CD4-positive, alpha-beta T cell (primary cell): Measurements from ENCODE around the gene ONECUT3. TPM values are rescaled to one million over a fixed set of nuclear protein-coding genes. Genes with fewer than 3 reads are reported as not detected.

ENCODE experiments used
- ATAC-seq: fragments of 200-7000 bp; cut with Tn5 transposase; one replicate; pipeline ENCODE4 v1.10.0; 2022; ENCODE audit warnings: mild to moderate bottlenecking; ENCODE audit not compliant: poor library complexity
- CTCF ChIA-PET: fragments of 350-600 bp; sonication (Branson Sonifier 250); formaldehyde crosslinking; loops from one replicate; lab custom pipeline; 2021; ENCODE audit warnings: antibody characterized with exemption, inconsistent platforms; lab: Charles Lee
- POLR2A ChIA-PET: fragments of 350-600 bp; sonication (Branson Sonifier 250); formaldehyde crosslinking; loops from one replicate; lab custom pipeline; 2021; ENCODE audit warnings: antibody characterized with exemption, inconsistent platforms; lab: Charles Lee
- DNase-seq, 14 experiments: peaks; one replicate each; pipeline ENCODE4 v3.0.0-alpha.2; 2013 to 2020; ENCODE audit warnings: mixed read lengths in 2 of 14
- H3K27ac ChIP-seq, 2 donors: one replicate each; pipeline versions ENCODE4 v1.5.1 to v1.7.0; 2013; ENCODE audit warnings: low read length in 2 of 2, low read depth in 1 of 2, mild to moderate bottlenecking in 1 of 2
- H3K27me3 ChIP-seq, 2 experiments: 1 replicate in 1 of 2; 2 replicates in 1 of 2; pipeline versions ENCODE4 v1.6.1 to v1.7.0; 2013; ENCODE audit warnings: low read length in 2 of 2, control low read depth in 1 of 2, mild to moderate bottlenecking in 1 of 2, moderate library complexity in 1 of 2; ENCODE audit not compliant: insufficient read depth in 2 of 2, control insufficient read depth in 1 of 2
- H3K36me3 ChIP-seq: one replicate; pipeline ENCODE4 v1.6.1; 2013; ENCODE audit warnings: low read length, control low read depth; ENCODE audit not compliant: insufficient read depth
- H3K4me1 ChIP-seq: one replicate; pipeline ENCODE4 v1.6.1; 2013; ENCODE audit warnings: low read length, control low read depth; ENCODE audit not compliant: insufficient read depth
- H3K4me3 ChIP-seq: one replicate; pipeline ENCODE4 v1.5.1; 2013; ENCODE audit warnings: mild to moderate bottlenecking, low read length, moderate library complexity
- H3K9me3 ChIP-seq, 2 experiments: 1 replicate in 1 of 2; 2 replicates in 1 of 2; pipeline versions ENCODE4 v1.6.1 to v1.7.0; 2013; ENCODE audit warnings: low read length in 2 of 2, mild to moderate bottlenecking in 2 of 2, control low read depth in 1 of 2, moderate library complexity in 1 of 2; ENCODE audit not compliant: control insufficient read depth in 1 of 2, insufficient read depth in 1 of 2
- H3K27ac Mint-ChIP-seq: one replicate; pipeline ENCODE4 v1.8.0; 2020; ENCODE audit warnings: mixed read lengths
- H3K27me3 Mint-ChIP-seq: one replicate; pipeline ENCODE4 v1.8.0; 2021; ENCODE audit warnings: mixed read lengths
- H3K36me3 Mint-ChIP-seq: one replicate; pipeline ENCODE4 v1.8.0; 2021; ENCODE audit warnings: low read depth, mixed read lengths
- H3K4me1 Mint-ChIP-seq: one replicate; pipeline ENCODE4 v1.8.0; 2021; ENCODE audit warnings: low read depth, mixed read lengths
- H3K4me3 Mint-ChIP-seq: one replicate; pipeline ENCODE4 v1.8.0; 2020; ENCODE audit warnings: mild to moderate bottlenecking, mixed read lengths
- H3K9me3 Mint-ChIP-seq: one replicate; pipeline ENCODE4 v1.8.0; 2020; ENCODE audit warnings: mixed read lengths
- intact Hi-C, 2 experiments: fragments of 100-400 bp; cut with DNase I in 1 of 2; cut with micrococcal nuclease in 1 of 2; formaldehyde crosslinking; loops; one replicate each; pipeline versions ENCODE4 v1.15.1 to v1.9.0; 2023 to 2025; cut with DNase I, micrococcal nuclease
- total RNA-seq, 174 experiments: library from RNA in 2 of 174; stranded (reverse) in 2 of 174; gene quantifications; one replicate each; pipeline ENCODE4 v1.2.3 and lab custom pipeline; 2021 to 2026
- TF ChIP-seq, protein P1 (sequence below): fragments of 200-600 bp; IDR thresholded peaks from one replicate; pipeline ENCODE4 v1.8.0; 2022; ENCODE audit warnings: antibody characterized with exemption, mild to moderate bottlenecking

ONECUT3 gene
- total RNA-seq, 2 experiments from 2014 or later = not detected

DNA sequence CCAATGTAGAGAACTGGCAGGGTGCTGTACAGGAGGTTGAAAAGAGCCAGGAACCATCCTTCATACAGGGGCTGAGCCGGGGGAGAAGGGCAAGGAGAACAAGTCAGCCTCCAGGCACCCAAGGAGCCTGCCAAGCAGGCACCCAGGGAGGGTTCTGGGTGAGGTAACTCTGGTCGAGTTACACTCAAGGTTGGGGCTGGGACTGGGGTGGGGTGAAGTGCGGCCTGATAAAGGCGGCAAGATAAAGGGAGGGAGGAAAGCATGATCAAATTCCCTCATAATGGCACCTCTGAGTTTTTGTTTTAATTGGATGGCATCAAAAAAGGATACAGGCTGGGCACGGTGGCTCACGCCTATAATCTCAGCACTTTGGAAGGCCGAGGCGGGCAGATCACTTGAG, 33.8 kb downstream of the ONECUT3 start:
- H3K27ac ChIP-seq = no peak overlapping the region
- peaks cover 3% of the 10 kb centered on the region for H3K4me1 ChIP-seq
- no peaks in the 10 kb centered on the region for H3K36me3 ChIP-seq
- DNase-seq = no peak
- ATAC-seq = no peak
- peaks cover 2 to 27% of the 10 kb centered on the region in 2 experiments for H3K9me3 ChIP-seq
- H3K27me3 ChIP-seq = peaks cover 20 to 24% of the 10 kb centered on the region in 2 experiments
- Mint-ChIP-seq H3K27ac (no peak overlapping the region), H3K4me3 (no peak overlapping the region), H3K9me3 (no peaks in the 10 kb centered on the region), H3K27me3 (peaks cover 39% of the 10 kb centered on the region), H3K36me3 (no peaks in the 10 kb centered on the region), H3K4me1 (no peaks in the 10 kb centered on the region)
- ChIA-PET POLR2A (no interaction called here), CTCF (no interaction called here)
- TF ChIP-seq, protein P1, sequence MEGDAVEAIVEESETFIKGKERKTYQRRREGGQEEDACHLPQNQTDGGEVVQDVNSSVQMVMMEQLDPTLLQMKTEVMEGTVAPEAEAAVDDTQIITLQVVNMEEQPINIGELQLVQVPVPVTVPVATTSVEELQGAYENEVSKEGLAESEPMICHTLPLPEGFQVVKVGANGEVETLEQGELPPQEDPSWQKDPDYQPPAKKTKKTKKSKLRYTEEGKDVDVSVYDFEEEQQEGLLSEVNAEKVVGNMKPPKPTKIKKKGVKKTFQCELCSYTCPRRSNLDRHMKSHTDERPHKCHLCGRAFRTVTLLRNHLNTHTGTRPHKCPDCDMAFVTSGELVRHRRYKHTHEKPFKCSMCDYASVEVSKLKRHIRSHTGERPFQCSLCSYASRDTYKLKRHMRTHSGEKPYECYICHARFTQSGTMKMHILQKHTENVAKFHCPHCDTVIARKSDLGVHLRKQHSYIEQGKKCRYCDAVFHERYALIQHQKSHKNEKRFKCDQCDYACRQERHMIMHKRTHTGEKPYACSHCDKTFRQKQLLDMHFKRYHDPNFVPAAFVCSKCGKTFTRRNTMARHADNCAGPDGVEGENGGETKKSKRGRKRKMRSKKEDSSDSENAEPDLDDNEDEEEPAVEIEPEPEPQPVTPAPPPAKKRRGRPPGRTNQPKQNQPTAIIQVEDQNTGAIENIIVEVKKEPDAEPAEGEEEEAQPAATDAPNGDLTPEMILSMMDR = no peak
- intact Hi-C loops = no loop called here
- H3K4me3 ChIP-seq = no peak overlapping the region

DNA sequence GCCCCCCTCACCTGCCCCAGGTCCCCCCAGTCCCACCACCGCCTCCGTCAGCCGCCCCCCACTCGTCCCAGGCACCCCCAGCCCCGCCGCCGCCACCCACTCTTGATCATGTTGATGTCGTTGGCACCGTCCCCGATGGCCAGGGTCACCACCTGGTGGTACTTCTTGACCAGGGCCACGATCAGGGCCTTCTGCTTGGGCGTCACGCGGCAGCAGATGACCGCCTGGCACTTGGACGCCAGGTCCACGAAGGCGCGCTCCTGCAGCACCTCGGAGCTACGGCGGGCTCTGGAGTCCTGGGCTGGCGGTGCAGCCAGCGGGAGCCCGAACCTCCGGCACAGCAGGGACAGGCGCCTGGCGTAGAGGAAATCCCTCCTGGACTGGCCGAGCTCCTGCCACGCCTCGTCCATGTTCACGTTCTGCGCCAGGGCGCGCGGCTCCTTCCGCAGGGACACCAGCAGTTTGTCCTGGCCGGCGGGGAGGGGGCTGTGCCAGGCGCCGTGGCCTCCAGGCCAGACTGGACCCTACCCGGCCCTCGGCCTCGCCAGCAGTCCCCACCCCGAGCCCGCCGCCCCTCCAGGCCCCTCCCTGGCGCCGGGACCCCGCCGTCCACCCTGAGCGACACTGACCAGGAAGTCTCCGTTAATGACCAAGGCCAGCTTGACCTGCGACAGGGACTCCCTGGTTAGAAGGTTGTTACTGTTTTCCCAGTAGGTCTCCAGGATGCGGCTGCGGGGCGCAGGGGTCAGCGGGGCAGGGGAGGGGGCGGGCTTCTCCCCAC, 36.1 kb downstream of the ONECUT3 start:
- POLR2A ChIA-PET = no interaction called here
- intact Hi-C loops = loop anchor here (1.0 to 10.0 kb wide), 3 partner anchors 23 to 245 kb away; partner anchors contain the start of gene ATP8B3 (in 1 of the 2)
- DNase-seq (peak in 1 of 14 experiments; percentile 32), ATAC-seq (no peak)
- no peaks in the 10 kb centered on the region for H3K36me3 Mint-ChIP-seq
- H3K9me3 Mint-ChIP-seq = no peaks in the 10 kb centered on the region
- H3K9me3 ChIP-seq = peaks cover 0 to 11% of the 10 kb centered on the region in 2 experiments
- H3K27ac ChIP-seq = no peak overlapping the region
- no peak overlapping the region for H3K4me3 ChIP-seq
- no peaks in the 10 kb centered on the region for H3K4me1 Mint-ChIP-seq
- CTCF ChIA-PET = no interaction called here
- H3K27me3 Mint-ChIP-seq = peaks cover 29% of the 10 kb centered on the region
- TF ChIP-seq, protein P1 = no peak
- H3K36me3 ChIP-seq = no peaks in the 10 kb centered on the region
- no peak overlapping the region for H3K27ac Mint-ChIP-seq
- no peak overlapping the region for H3K4me3 Mint-ChIP-seq
- H3K4me1 ChIP-seq = peaks cover 3% of the 10 kb centered on the region
- H3K27me3 ChIP-seq = peaks cover 8 to 11% of the 10 kb centered on the region in 2 experiments

DNA sequence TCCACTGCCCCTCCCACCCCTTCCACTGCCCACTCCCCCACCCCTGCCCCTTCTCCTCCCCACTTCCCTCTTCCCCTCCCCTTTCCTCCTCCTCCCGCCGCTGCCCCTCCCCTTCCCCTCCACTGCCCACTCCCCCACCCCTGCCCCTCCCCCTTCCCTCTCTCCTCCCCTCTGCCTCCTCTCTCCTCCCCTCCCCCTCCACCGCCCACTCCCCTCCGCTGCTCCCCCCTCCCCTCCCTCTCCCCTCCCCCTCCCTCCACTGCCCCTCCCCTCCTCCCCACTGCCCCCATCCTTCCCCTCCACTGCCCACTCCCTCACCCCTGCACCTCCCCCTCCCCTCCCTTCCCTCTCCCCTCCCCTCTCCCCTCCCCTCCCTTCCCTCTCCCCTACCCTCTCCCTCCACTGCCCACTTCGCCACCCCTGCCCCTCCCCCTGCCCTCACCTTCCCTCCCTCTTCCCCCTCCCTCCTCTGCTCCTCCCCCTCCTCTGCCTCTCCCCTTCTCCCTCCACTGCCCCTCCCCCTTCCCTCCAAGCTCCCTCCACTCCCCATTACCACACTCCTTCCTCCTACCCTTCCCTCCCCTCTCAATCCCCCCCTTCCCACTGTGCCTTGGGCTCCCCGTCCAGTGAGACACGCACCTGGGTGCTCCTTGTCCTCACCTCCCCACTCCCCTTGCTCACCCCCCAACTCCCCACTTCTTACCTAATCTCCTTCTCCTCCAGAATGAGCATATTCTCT, 36.9 kb downstream of the ONECUT3 start:
- CTCF ChIA-PET = no interaction called here

More for the DNA sequence above, 36.9 kb downstream of the ONECUT3 start:
- Mint-ChIP-seq H3K4me3 (no peak overlapping the region), H3K36me3 (no peaks in the 10 kb centered on the region), H3K27ac (no peak overlapping the region), H3K9me3 (no peaks in the 10 kb centered on the region), H3K4me1 (no peaks in the 10 kb centered on the region), H3K27me3 (peaks cover 30% of the 10 kb centered on the region)
- H3K4me1 ChIP-seq = peaks cover 3% of the 10 kb centered on the region
- peaks cover 0 to 9% of the 10 kb centered on the region in 2 experiments for H3K9me3 ChIP-seq
- TF ChIP-seq, protein P1 = no peak
- intact Hi-C loops = loop anchor here in 1 of 2 experiments (10.0 kb wide), 1 partner anchor 245 kb away; no protein-coding TSS in a partner anchor
- H3K27ac ChIP-seq = no peak overlapping the region
- peak in 1 of 14 experiments; percentile 31 for DNase-seq
- ATAC-seq = no peak
- H3K27me3 ChIP-seq = peaks cover 7 to 8% of the 10 kb centered on the region in 2 experiments
- no peak overlapping the region for H3K4me3 ChIP-seq
- POLR2A ChIA-PET = no interaction called here
- H3K36me3 ChIP-seq = no peaks in the 10 kb centered on the region
